Forelimb muscle (tissue), 1 donor: ENCODE data around the gene SERPINA3. TPM values are rescaled to one million over a fixed set of nuclear protein-coding genes. Genes with fewer than 3 reads are reported as not detected.
"Not testable (repeated sequence)": the region's sequence is repeated elsewhere in the genome, so short reads cannot be mapped to it uniquely, and the experiment has no call there.

Experiments used
- DNase-seq: peaks from one replicate; pipeline ENCODE4 v3.0.0-alpha.2; 2013; ENCODE audit warnings: low read depth
- polyA plus RNA-seq: library from polyadenylated mRNA; unstranded; fragments of 120-200 nt; gene quantifications from one replicate; pipeline ENCODE4 v1.2.1, GENCODE V29; 2013; ENCODE audit not compliant: insufficient read length

Gene SERPINA3
- not detected for polyA plus RNA-seq

DNA sequence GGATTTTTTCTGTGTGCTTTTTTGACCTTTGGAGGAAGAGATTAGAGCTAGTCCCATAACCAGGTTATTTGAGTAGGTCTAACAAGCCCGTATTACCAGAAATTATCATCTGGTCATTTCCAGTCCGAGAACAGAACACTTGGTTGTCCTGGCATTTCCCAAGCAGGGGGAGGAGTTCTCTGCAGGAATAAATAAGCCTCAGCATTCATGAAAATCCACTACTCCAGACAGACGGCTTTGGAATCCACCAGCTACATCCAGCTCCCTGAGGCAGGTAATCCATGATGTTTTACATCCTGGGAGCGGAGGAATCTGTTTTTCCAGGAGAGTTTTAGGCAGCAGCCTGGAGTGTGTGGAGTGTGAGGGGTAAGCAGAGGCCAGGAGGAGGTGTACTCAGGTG is at the start of gene SERPINA3:
Gene SERPINA3, plus strand, starts transcription at position 218 of the 400 bp plus-strand sequence. CDS start 2,051 bp downstream, outside the sequence.
- no peak for DNase-seq

DNA sequence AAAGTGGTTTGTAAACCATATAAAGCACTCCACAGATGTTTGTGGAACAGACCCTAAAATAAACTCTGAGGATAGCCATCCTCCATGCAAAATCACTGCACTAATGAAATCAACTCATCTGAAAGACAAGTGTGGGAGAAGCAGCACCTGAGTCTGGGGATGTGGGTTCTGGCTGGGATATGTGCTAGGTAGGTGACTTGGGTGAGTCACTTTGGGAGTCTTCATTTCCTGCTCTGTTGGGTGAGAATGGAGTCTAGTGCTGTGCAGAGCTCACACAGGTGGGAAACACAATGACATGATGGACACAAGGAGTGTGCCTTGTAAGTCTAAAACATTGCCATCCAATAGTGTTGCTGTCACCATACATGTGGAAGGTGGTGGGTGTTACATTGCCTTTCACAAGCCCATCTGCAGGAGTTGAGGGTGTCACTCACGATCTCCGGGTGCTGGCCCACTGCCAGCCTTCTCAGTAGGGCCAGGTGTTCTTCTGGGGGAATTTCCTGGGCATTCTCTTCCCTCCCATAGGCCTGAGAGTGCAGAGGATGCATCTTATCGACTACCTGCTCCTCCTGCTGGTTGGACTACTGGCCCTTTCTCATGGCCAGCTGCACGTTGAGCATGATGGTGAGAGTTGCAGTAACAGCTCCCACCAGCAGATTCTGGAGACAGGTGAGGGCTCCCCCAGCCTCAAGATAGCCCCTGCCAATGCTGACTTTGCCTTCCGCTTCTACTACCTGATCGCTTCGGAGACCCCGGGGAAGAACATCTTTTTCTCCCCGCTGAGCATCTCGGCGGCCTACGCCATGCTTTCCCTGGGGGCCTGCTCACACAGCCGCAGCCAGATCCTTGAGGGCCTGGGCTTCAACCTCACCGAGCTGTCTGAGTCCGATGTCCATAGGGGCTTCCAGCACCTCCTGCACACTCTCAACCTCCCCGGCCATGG is 49.0 kb upstream of the SERPINA3 start:
- no peak for DNase-seq

DNA sequence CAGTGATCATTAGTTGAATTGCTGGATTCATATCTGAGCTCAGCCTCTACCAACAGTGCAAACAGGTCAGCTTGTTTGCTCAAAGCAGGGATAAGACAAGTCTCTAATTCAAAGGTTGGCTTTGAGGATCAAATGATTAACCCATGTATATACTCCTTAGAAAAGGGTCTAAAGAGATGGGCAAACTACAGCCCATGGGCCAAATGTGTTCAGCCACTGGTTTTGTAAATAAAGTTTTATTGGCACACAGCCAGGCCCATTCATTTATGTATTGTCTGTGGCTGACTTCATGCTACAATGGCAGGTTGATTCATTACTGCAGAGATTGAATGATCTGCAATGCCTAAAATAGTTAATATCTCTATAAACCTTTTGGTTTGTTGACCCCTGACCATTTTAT is 47.8 kb upstream of the SERPINA3 start:
- no peak for DNase-seq

DNA sequence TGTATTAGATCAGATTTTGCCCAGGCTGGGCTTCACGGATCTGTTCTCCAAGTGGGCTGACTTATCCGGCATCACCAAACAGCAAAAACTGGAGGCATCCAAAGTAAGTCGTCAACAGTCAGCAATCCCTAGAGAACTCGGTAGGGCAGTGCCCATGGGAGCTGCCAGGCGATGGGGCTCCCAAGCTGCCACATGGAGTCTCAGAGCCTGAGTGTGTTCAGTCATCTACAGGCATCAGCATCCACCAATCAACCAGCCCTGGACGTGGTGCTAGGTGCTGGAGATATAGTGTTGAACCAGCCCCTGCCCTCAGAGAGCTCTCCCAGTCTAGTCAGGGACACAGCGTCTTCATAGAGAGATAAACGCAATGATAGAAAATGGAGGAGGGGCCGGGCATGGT is 44.0 kb upstream of the SERPINA3 start:
- DNase-seq: no peak

DNA sequence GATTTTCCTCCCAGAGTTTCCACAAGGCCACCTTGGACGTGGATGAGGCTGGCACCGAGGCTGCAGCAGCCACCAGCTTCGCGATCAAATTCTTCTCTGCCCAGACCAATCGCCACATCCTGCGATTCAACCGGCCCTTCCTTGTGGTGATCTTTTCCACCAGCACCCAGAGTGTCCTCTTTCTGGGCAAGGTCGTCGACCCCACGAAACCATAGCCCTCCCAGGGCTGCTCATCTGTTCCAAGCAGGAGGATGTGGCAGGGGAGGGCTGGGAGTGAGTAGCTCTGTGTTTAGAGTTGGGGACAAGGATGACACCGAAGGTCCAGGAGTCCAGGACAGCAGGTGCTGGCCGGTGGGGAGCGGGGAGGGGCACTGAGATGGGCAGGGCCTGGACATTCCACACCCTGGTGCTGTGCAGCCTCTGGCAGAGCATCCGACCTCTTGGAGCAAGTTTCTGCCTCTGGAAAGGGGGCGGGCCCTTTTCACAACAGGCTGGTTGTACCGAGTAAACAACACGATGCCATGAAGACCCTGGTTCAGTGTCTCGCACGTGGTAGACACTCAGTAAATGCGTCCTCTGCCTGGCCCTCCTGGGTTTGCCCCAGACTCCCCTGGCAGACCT is 42.7 kb upstream of the SERPINA3 start:
- DNase-seq: no peak

DNA sequence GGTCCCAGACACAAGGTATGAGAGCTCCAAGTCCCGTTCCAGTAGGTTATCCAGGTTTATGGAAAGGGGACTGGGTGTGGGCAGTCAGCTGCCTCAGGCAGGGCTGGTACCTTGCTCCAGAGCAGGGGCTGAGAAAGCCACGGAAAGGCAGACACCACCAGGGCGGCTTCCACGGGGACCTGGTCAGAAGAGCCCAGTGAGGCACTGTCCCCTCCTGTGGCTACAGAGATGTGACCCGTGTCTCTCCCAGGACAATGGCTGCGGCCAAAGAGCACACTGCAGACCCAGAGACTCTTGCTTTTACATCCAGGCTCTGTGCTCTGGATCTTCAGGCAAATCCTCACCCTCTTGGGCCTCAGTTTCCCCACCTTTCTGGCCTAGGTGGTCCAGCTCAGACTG is 42.2 kb upstream of the SERPINA3 start:
- DNase-seq: no peak

DNA sequence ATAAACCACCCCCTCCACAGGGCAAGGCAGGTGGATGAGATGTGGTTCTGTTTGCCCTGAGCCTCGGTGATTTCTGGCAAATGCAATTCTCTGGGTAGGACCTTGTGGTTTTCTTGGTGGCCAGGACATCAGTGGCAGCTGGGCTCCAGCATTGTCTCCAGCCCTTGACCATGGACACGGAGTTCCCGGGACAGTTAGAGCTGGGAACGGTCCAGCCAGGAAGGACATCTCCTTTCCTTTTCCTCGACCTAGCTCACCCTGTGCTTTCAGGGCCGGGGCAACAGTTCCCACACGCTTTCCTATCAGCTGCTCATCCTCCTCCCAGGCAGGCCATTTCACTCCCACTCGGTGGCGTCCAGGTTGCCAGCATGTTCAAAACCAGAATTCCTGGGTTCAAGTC is 41.8 kb upstream of the SERPINA3 start:
- DNase-seq: no peak

DNA sequence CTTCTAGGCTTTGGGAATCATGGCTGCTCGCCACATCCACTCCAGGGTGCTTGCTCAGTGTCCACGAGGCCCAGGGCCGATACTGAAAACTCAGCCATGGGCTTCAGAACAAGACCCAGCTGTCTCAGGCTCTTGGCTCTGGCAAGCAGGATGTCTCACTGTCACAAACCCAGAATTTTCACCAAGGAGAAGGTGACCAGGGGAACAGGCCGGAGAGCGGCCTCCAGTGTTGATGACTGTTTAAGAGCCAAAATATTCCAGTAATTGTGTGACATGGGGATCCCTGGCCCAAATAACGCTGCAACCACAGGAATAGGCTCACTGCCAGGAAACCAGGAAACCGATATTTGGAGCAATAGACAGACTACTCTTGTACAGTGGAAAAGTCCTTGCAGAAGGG is 40.8 kb upstream of the SERPINA3 start:
- DNase-seq: no peak

DNA sequence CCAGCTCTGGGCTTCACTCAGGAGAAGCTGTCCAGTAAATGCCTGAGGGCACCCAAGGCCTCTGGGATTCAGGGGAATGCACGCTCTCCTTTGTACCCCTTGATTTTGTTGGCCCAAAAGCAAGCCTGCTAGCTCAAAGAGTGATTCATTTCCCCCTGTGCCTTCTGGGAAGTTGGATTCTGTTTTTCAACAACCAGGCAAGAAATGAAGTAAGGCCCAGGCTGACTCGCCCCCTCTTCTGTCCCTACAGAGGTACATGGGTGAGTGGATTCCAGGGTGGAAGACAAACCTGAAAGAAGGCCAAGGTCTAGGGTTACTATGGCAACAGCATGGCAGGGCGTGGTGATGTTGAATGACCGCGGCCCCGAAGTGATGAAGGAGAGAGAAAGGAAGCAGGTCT is 40.2 kb upstream of the SERPINA3 start:
- DNase-seq: no peak

DNA sequence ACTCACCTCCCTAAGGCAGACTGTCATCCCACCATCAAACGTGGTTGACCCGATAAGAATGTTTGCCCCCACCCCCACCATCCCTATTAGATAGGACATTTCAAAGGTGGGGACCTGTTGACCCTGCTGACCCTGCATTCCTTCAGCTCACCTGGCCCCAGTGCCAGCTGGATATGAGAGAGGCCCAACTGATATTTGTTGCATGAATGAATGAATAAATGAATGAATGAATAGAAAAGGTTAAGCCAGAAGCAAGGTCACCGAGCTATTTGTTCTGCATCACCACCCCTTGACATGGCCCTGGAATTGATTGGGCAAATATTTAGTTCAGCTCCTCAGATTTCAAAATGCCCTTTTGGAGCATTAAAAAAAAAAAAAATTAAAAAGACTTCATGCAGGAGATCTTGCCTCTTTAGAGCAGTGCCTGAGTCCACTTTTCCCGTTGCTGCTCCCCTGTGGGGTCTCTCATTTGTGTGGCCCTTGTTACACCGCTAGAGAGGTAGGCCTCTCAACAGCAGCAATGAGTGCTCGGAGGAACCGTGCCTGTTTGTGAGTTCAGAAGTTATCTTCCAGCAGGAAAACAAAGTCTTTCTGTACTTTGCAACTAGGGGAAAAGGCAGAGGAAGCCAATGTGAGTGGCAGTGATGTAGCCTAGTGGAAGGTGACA is 39.4 kb upstream of the SERPINA3 start:
- no peak for DNase-seq

DNA sequence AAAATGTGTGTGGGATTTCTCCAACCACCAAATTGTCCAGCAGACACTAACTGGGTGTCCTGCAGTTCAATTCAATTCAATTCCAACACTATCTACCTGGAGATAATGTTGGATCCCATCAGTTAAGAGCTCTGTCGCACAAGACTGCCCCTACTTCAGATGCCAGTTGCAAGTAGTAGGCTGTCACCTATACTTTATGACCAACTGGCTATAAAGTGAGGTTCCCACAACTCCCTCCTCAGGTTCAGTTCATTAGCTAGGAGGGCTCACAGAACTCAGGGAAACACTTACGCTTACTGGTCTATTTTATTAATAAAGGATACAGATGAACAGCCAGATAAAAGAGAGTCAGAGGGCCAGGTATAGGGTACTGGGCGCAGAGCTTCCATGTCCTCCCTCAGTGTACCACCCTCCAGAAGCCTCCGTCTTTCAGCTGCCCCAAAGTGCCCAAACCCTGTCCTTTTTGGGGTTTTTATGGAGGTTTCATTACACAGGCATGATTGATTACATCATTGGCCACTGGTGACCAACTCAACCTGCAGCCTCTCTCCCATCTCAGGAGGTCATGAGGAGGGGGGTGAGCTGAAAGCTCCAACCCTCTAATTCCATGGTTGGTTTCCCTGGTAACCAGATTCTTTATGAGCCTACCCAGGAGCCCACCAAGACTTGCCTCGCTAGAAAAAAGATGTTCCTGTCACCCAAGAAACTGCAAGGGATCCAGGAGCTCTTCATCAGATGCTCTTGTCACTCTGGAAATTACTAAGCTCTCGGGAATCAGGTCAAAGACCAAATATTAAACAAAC is 38.5 kb upstream of the SERPINA3 start:
- DNase-seq: no peak

DNA sequence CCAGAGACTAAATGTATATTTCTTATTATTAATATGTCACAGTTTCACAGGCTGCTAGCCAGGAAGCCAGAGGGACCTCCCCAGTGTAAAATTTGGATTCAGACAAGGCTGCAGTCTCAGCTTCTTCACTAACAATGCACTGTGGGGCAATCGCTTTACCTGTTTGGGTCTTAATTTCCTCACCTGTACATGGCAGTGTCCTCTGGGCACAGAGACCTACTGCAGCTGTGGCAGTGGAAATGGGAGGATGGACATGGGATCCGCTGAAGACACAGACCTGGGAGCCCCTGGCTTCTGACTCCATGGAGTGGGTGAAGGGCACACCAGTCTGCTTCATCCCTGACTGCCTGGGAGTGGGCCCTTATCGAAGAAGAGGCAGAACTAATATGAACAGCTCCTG is 37.9 kb upstream of the SERPINA3 start:
- no peak for DNase-seq

DNA sequence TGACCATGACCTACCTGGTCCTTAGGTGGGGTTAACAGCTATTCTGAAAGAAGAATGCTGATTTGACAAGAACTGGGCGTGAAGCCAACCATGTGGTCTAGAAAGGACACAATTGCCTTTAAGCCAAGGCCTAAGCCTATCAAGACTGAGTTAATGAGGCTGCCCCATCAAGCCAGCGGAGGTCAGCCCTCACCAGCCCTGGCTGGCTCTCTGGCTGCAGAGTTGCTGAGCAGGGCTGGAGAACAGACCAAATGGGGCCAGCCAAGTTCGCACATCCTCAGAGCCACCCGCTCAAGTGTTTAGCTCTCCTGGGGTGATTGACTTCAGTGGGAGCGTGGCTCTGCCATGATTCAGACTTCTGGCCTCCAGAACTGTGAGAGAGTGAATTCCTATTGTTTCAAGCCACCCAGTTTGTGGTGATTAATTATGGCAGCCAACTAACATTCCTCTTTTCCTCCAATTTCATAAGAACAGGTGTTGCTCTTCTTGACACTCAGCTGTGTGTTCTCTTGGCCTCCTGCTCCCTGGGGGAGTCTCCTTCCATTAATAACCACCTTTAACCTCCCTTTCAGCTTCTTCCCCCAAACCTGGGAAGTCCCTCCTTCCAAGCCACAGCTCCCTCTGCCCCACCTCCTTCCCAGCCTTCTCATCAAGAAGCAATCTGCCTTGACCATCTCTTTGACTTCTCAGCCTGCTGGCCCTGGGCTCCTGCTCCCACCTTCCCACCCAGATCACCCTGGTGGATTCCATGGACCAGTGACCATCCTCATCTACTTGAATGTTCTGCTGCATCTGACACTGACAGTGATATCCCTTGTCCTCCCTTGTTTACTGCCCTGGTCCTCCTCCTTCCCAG is 36.2 kb upstream of the SERPINA3 start:
- DNase-seq: no peak

DNA sequence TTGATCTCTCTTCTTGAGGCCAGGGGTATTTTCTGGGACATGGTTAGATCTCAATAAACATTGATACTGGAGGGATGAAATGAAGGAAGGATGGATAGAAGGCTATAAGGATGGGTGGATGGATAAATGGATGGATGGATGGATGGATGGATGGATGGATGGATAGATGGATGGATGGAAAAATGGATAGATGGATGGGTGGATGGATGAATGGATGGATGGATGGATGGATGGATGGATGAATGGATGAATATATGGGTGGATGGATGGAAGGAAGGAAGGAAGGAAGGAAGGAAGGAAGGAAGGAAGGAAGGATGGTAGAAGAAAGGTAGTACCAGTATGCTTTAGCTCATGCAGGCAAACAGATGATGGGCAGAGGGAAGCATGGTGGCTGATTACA is 34.7 kb upstream of the SERPINA3 start:
- not testable (repeated sequence) for DNase-seq

DNA sequence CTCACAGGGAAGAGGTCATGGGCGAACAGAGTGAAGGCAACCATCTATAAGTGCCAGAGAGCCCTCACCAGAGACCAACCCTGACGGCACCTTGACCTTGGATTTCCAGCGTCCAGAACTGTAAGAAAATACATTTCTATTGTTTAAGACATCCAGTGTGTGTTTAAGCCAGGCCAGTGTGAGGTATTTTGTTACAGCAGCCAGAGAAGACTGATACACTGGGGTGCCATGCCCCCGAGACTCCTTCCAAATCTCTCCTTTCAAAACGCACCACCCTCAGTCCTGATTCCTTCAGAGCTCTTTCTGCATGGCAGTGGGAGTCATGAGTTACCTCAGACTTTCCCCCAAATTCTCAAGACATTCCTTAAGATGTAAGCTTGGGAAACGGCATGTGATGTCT is 33.5 kb upstream of the SERPINA3 start:
- DNase-seq: no peak

DNA sequence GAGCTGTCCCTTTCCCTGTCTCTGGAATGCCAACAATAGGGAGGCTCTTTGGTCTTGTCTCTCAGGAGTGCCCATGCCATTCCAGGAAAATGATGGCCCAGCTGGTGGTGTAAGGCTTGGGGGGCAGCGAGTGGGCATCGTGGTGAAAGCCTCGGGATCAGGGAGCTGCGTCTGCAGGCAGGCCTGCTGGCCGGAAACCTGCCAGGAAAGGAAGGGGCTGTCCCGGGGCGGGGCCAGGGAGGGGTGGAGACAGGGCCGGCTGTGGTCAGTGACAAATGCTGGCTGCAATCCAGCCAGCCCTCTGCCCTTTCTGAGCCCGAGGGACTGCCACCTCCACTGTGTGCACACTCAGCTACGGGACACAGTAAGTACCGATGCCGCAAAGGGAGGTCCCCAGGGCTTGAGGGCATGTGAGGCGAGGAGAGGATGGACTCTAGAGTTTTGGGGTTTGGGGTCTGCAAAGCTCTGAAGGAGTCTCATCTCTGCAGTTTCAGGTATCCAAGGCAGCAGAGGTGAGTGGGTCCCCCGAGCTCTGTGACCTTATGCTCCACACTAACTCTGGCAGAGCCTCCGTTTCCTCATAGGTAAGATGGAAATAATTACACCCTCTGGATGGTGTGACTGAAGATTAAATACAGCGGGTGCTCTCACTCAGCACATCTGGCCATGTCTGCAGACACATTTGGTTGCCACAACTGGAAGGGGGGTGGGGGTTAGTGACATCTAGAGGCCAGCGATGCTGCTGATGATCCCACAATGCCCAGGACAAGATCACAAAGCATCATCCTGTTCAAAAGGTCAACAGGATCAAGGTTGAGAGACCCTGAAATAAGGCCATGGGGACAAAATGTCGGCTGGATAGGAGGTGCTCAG is 30.8 kb upstream of the SERPINA3 start, which contains the start of gene SERPINA5:
Gene SERPINA5, plus strand, starts transcription at position 300 of the 873 bp plus-strand sequence. CDS start 5,937 bp downstream, outside the sequence.
- DNase-seq: no peak

DNA sequence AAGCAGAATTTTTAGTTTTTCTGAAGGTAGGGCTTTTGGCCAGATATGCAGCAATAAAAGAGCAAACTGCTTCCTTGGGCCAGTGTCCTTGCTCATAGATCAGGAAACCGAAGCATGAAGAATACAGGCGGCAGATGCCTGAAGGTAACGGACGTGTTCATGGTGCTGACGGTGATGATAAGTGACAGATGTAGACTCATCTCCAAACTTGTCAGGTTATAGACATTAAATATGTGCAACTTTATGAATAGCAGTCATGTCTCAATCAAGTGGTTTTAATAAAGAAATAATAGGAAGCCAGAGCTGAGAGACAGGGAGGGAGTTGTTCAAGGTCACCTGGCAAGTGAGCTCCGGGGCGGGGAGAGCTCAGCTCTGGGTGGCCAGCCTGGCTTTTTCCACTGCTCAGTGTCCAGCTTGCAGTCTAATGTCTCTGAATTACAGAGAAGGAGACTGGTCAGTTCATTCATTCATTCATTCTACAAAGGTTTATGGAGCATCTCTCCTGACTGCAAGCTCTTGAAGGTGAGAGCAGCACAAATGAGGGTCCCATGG is 29.9 kb upstream of the SERPINA3 start:
- no peak for DNase-seq

DNA sequence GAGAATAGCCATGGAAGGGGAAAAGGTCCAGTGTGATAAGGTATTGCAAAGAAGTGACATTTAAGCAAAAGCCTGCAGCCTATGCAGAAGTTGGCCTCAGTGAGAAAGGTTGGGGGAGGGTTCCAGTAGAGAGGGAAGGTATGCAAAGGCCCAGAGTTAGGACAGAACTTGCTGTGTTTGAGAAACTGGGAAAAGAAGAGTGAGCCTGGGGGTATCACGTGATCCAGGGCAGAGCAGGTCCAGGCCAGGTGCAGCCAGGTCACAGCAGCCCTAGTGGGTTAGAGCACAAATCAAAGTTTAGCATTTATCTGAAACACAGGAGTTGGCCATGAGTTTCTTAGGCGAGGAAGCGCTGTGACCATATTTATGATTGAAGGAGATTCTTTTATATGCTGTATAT is 29.3 kb upstream of the SERPINA3 start:
- no peak for DNase-seq

DNA sequence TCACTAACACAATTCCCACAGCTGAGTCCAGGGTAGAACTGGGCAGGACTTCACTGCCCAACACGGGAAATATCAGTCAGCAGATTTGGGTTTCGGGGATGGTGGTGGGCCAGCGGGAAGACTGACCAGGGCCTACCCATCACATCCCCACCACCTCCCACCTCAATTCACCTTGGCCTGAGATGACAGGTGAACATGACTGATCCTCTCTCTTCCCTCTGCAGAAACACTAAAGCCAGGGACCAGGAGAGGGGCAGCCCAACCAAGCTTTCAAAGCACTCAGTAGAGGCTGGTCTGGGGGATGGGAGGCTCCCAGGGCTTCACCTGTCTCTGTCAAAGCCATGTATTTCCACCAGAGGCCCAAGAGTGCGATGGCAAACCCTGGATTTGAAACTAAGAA is 28.6 kb upstream of the SERPINA3 start:
- DNase-seq: no peak
